CD4-positive, alpha-beta T cell (primary cell): Measurements from ENCODE around the gene UTP18. TPM values are rescaled to one million over a fixed set of nuclear protein-coding genes. Genes with fewer than 3 reads are reported as not detected.
A peak's percentile ranks its signal among the peaks of the same experiment; 100 is the strongest.
"Not testable (repeated sequence)": the region's sequence is repeated elsewhere in the genome, so short reads cannot be mapped to it uniquely, and the experiment has no call there.

ENCODE experiments used
- ATAC-seq: fragments of 200-7000 bp; cut with Tn5 transposase; one replicate; pipeline ENCODE4 v1.10.0; 2022; ENCODE audit warnings: mild to moderate bottlenecking; ENCODE audit not compliant: poor library complexity
- CTCF ChIA-PET: fragments of 350-600 bp; sonication (Branson Sonifier 250); formaldehyde crosslinking; loops from one replicate; lab custom pipeline; 2021; ENCODE audit warnings: antibody characterized with exemption, inconsistent platforms; lab: Charles Lee
- POLR2A ChIA-PET: fragments of 350-600 bp; sonication (Branson Sonifier 250); formaldehyde crosslinking; loops from one replicate; lab custom pipeline; 2021; ENCODE audit warnings: antibody characterized with exemption, inconsistent platforms; lab: Charles Lee
- DNase-seq, 14 experiments: peaks; one replicate each; pipeline ENCODE4 v3.0.0-alpha.2; 2013 to 2020; ENCODE audit warnings: mixed read lengths in 2 of 14
- H3K27ac ChIP-seq, 2 donors: one replicate each; pipeline versions ENCODE4 v1.5.1 to v1.7.0; 2013; ENCODE audit warnings: low read length in 2 of 2, low read depth in 1 of 2, mild to moderate bottlenecking in 1 of 2
- H3K27me3 ChIP-seq, 2 experiments: 1 replicate in 1 of 2; 2 replicates in 1 of 2; pipeline versions ENCODE4 v1.6.1 to v1.7.0; 2013; ENCODE audit warnings: low read length in 2 of 2, control low read depth in 1 of 2, mild to moderate bottlenecking in 1 of 2, moderate library complexity in 1 of 2; ENCODE audit not compliant: insufficient read depth in 2 of 2, control insufficient read depth in 1 of 2
- H3K36me3 ChIP-seq: one replicate; pipeline ENCODE4 v1.6.1; 2013; ENCODE audit warnings: low read length, control low read depth; ENCODE audit not compliant: insufficient read depth
- H3K4me1 ChIP-seq: one replicate; pipeline ENCODE4 v1.6.1; 2013; ENCODE audit warnings: low read length, control low read depth; ENCODE audit not compliant: insufficient read depth
- H3K4me3 ChIP-seq: one replicate; pipeline ENCODE4 v1.5.1; 2013; ENCODE audit warnings: mild to moderate bottlenecking, low read length, moderate library complexity
- H3K9me3 ChIP-seq, 2 experiments: 1 replicate in 1 of 2; 2 replicates in 1 of 2; pipeline versions ENCODE4 v1.6.1 to v1.7.0; 2013; ENCODE audit warnings: low read length in 2 of 2, mild to moderate bottlenecking in 2 of 2, control low read depth in 1 of 2, moderate library complexity in 1 of 2; ENCODE audit not compliant: control insufficient read depth in 1 of 2, insufficient read depth in 1 of 2
- H3K27ac Mint-ChIP-seq: one replicate; pipeline ENCODE4 v1.8.0; 2020; ENCODE audit warnings: mixed read lengths
- H3K27me3 Mint-ChIP-seq: one replicate; pipeline ENCODE4 v1.8.0; 2021; ENCODE audit warnings: mixed read lengths
- H3K36me3 Mint-ChIP-seq: one replicate; pipeline ENCODE4 v1.8.0; 2021; ENCODE audit warnings: low read depth, mixed read lengths
- H3K4me1 Mint-ChIP-seq: one replicate; pipeline ENCODE4 v1.8.0; 2021; ENCODE audit warnings: low read depth, mixed read lengths
- H3K4me3 Mint-ChIP-seq: one replicate; pipeline ENCODE4 v1.8.0; 2020; ENCODE audit warnings: mild to moderate bottlenecking, mixed read lengths
- H3K9me3 Mint-ChIP-seq: one replicate; pipeline ENCODE4 v1.8.0; 2020; ENCODE audit warnings: mixed read lengths
- intact Hi-C, 2 experiments: fragments of 100-400 bp; cut with DNase I in 1 of 2; cut with micrococcal nuclease in 1 of 2; formaldehyde crosslinking; loops; one replicate each; pipeline versions ENCODE4 v1.15.1 to v1.9.0; 2023 to 2025; cut with DNase I, micrococcal nuclease
- total RNA-seq, 174 experiments: library from RNA in 2 of 174; stranded (reverse) in 2 of 174; gene quantifications; one replicate each; pipeline ENCODE4 v1.2.3 and lab custom pipeline; 2021 to 2026
- TF ChIP-seq, protein P1 (sequence below): fragments of 200-600 bp; IDR thresholded peaks from one replicate; pipeline ENCODE4 v1.8.0; 2022; ENCODE audit warnings: antibody characterized with exemption, mild to moderate bottlenecking

The UTP18 gene
- total RNA-seq, 2 experiments from 2014 or later = 48.5 to 49.8 TPM

DNA sequence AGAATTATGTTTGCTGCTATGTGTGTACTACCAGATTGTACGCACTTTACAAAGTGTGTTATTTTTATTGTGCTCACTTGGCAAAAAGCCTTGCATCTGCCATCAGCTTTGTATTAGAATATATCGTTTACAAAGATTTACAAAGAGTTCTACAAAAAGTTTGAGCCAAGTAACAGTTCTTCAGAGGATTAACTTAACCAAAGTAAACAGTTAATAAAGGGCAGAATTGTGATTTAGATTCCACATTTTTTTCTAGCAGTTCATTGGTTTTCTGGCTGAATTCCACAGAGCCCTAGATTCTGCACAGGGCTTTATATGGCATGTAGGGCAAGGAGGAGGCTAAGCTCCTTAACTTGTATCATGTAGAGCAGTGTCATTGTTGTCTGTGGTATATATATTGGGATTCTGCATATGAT is 29.4 kb downstream of the UTP18 start:
- ATAC-seq (no peak), DNase-seq (no peak)
- TF ChIP-seq, protein P1, sequence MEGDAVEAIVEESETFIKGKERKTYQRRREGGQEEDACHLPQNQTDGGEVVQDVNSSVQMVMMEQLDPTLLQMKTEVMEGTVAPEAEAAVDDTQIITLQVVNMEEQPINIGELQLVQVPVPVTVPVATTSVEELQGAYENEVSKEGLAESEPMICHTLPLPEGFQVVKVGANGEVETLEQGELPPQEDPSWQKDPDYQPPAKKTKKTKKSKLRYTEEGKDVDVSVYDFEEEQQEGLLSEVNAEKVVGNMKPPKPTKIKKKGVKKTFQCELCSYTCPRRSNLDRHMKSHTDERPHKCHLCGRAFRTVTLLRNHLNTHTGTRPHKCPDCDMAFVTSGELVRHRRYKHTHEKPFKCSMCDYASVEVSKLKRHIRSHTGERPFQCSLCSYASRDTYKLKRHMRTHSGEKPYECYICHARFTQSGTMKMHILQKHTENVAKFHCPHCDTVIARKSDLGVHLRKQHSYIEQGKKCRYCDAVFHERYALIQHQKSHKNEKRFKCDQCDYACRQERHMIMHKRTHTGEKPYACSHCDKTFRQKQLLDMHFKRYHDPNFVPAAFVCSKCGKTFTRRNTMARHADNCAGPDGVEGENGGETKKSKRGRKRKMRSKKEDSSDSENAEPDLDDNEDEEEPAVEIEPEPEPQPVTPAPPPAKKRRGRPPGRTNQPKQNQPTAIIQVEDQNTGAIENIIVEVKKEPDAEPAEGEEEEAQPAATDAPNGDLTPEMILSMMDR = no peak
- H3K9me3 ChIP-seq = no peaks in the 10 kb centered on the region
- intact Hi-C loops = loop anchor here (10.0 kb wide), 2 partner anchors 445 to 475 kb away; no protein-coding TSS in a partner anchor
- H3K27me3 Mint-ChIP-seq = no peaks in the 10 kb centered on the region
- no peaks in the 10 kb centered on the region for H3K4me1 ChIP-seq
- H3K27ac Mint-ChIP-seq = peak overlapping the region; percentile 14
- H3K36me3 Mint-ChIP-seq = peaks cover 97% of the 10 kb centered on the region
- H3K27me3 ChIP-seq = no peaks in the 10 kb centered on the region
- H3K9me3 Mint-ChIP-seq = no peaks in the 10 kb centered on the region
- peaks cover 87% of the 10 kb centered on the region for H3K36me3 ChIP-seq
- POLR2A ChIA-PET = no interaction called here
- no peak overlapping the region for H3K4me3 ChIP-seq
- CTCF ChIA-PET = no interaction called here
- H3K27ac ChIP-seq = no peak overlapping the region
- H3K4me3 Mint-ChIP-seq = no peak overlapping the region
- peaks cover 5% of the 10 kb centered on the region for H3K4me1 Mint-ChIP-seq

DNA sequence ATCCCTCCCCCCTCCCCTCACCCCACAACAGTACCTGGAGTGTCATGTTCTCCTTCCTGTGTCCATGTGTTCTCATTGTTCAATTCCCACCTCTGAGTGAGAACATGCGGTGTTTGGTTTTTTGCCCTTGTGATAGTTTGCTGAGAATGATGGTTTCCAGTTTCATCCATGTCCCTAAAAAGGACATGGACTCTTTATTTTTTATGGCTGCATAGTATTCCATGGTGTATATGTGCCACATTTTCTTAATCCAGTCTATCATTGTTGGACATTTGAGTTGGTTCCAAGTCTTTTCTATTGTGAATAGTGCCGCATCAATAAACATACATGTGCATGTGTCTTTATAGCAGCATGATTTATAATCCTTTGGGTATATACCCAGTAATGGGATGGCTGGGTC is 34.0 kb downstream of the UTP18 start:
- intact Hi-C loops = loop anchor here (10.0 kb wide), 2 partner anchors 440 to 470 kb away; no protein-coding TSS in a partner anchor
- H3K4me3 ChIP-seq, H3K27ac ChIP-seq, H3K4me3 Mint-ChIP-seq, H3K27me3 Mint-ChIP-seq, DNase-seq, H3K27me3 ChIP-seq, POLR2A ChIA-PET, H3K27ac Mint-ChIP-seq, H3K4me1 Mint-ChIP-seq, CTCF ChIA-PET, H3K9me3 Mint-ChIP-seq, H3K9me3 ChIP-seq, H3K4me1 ChIP-seq, ATAC-seq: not testable (repeated sequence)
- H3K36me3 Mint-ChIP-seq = peaks cover 95% of the 10 kb centered on the region
- H3K36me3 ChIP-seq = peaks cover 78% of the 10 kb centered on the region

DNA sequence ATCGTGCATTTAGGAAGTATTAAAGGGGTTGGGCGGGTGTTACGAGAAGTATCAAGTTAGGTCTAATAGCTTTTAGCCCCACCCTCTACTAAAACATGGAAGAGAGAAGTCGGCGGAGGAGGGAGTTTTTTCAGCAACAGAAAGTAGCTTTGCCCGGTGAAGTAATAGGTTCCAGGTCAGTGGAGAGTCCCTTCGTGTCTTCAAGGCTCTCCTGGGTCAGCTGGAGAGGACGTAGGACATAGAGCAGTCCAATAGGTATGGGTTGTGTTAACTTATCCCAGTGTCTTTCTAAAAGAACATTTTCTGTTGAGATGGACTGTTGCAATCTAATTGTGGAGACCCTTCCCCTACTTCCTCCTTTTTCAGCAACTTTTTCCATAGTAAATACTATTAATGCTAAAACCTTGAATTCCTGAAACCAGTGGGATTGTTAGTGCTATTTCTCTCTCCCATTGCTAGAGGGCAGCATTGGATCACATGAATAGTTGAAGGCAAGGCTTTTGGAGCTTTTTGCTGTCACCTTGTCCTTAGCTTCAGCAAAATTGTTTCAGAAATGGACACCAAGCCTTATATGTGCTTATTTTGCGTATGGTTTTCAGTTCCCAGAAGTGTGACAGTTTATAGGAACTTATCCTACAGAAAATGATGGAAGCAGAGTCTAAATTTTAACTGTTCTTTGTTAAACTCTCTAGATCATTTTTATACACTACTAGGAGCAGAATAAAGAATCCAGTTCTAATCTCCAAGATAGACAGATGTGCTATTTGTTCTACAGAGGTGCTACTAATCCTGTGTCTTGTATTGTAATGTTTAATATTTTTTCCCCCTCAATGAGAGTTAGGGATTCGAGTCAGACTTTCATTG is 38.4 kb downstream of the UTP18 start:
- H3K27ac Mint-ChIP-seq = peak overlapping the region; percentile 5
- POLR2A ChIA-PET = no interaction called here

More for the DNA sequence above, 38.4 kb downstream of the UTP18 start:
- H3K27me3 ChIP-seq = no peaks in the 10 kb centered on the region
- Mint-ChIP-seq H3K9me3 (no peaks in the 10 kb centered on the region), H3K36me3 (peaks cover 63% of the 10 kb centered on the region), H3K27me3 (no peaks in the 10 kb centered on the region), H3K4me1 (no peaks in the 10 kb centered on the region), H3K4me3 (no peak overlapping the region)
- peaks cover 37% of the 10 kb centered on the region for H3K36me3 ChIP-seq
- H3K4me1 ChIP-seq = no peaks in the 10 kb centered on the region
- no peak overlapping the region for H3K27ac ChIP-seq
- H3K9me3 ChIP-seq = no peaks in the 10 kb centered on the region
- no peak overlapping the region for H3K4me3 ChIP-seq
- DNase-seq (peak in 3 of 14 experiments; percentile 20 to 49 (median 49)), ATAC-seq (no peak)
- TF ChIP-seq, protein P1 = peak; percentile 72
- intact Hi-C loops = loop anchor here (1.0 to 10.0 kb wide), 6 partner anchors 242 to 809 kb away; no protein-coding TSS in a partner anchor
- CTCF ChIA-PET = interaction anchor here (0.7 to 1.3 kb wide), 3 partner anchors 73 to 249 kb away, joined by 3 to 6 read pairs (median 3); no protein-coding TSS in a partner anchor
